Renal pelvis (tissue), 4 donors: ENCODE results near the gene DHFR2. TPM values are rescaled to one million over a fixed set of nuclear protein-coding genes. Genes with fewer than 3 reads are reported as not detected.
"Not testable (repeated sequence)": the region's sequence is repeated elsewhere in the genome, so short reads cannot be mapped to it uniquely, and the experiment has no call there.

Source experiments
- DNase-seq: peaks from one replicate; pipeline ENCODE4 v3.0.0-alpha.2; 2013
- polyA plus RNA-seq, 3 donors: library from polyadenylated mRNA; unstranded; fragments of 120-200 nt; gene quantifications; one replicate each; pipeline ENCODE4 v1.2.1, GENCODE V29; 2013; ENCODE audit not compliant: insufficient read length in 3 of 3

The DHFR2 gene
- polyA plus RNA-seq, 3 donors = 9.0 to 11.7 (median 10.0) TPM

- DNase-seq = no peak
Measured at GRCh38 chr3:94069194-94069813, 6.6 kb upstream of the DHFR2 start.

- DNase-seq = no peak
Measured at GRCh38 chr3:94066506-94067500, 4.1 kb upstream of the DHFR2 start.

DNA sequence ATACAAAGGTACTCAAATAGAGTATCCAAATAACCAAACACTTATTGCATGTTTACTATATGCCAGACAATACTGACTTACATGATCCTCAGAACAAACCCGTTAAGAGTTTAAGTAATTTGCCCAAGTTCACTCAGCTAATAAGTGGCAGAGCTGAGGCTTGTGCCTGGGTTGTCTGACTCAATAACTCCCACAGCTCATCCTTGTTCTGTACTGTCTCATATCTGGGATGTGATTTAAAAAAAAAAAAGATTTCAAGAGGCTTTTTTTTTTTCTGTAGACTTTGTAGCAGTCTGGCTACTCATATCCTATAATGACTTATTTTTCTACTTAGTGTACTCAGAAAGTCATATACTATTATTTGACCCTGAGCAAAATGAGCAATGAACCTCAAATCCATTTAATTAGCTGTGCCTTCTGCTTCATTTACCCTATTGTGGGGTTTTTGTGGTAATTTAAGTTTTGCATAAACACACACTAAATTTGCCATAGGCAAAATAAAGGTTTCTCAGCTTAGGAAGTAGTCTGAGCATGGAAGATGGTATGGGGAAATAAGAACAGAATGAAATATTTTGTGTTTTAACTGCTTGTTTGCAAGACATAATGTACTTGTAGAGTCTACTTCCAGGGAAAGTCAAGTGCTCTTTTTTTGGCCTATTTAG lies 3.2 kb upstream of the DHFR2 start:
- DNase-seq = no peak

GRCh38 chr3:94065122-94065521 lies 2.4 kb upstream of the DHFR2 start:
- no peak for DNase-seq

DNA sequence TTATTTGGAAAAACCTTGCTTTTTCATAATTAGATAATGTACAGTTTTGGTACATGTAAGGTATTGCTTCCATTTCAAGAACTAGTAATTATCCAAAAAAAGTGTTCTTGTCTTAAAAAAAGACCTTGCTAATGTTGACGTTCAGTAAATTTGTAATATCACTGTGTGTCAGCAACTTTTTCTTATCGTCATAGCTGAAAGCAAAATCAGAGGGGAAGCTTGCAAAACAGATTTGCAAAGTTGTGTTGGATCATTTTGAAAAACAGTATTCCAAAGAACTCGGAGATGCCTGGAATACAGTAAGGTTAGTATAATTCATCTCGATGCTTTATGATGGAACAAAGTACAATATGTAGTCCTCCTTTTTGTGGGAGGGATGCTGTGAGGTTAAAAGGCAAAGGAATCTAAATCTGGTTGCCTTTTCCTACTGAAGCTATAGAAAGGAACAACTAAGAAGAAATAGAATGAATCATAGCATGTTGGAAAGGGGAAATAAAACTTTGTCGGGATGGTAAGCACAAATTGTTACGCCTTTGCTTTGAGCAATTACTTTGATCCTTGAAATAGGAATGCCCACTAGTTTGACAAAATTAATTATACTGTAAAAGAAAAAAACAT lies 1.6 kb upstream of the DHFR2 start:
- DNase-seq = no peak

GRCh38 chr3:94063496-94064119 lies 892 bp upstream of the DHFR2 start:
- DNase-seq = no peak

DNA sequence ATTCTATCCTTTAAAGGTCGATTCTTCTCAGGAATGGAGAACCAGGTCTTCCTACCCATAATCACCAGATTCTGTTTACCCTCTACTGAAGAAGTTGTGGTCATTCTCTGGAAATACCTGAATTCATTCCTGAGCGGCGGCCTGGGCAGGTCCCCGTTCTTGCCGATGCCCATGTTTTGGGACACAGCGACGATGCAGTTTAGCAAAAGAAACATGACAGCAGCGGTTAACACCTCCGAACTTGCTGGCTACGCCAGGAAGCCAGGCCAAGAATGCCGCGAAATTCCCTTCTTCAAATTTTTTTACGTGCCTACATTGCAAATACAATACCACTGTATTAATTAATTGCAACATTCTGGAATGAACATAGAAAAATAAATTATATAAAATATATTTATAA lies 1.4 kb downstream of the DHFR2 start:
- no peak for DNase-seq

DNA sequence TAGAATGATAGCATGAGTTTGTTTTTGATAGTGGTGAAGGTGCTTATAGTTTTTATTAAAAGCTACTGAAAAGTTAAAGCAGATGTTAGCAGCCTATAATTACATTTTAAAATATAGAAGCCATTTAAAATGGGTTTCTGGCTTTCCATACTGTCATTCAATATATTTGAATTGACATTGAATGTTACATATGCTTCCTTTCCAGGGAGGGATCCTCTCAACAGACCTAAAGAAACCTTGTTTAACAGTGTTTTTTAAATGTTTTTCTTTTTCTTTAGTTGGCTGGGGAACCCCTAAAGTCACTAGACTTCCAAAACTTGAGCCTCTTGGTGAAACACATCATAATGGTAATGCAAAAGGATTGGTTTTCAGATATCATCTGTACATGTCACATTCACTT lies 12.2 kb downstream of the DHFR2 start:
- no peak for DNase-seq

DNA sequence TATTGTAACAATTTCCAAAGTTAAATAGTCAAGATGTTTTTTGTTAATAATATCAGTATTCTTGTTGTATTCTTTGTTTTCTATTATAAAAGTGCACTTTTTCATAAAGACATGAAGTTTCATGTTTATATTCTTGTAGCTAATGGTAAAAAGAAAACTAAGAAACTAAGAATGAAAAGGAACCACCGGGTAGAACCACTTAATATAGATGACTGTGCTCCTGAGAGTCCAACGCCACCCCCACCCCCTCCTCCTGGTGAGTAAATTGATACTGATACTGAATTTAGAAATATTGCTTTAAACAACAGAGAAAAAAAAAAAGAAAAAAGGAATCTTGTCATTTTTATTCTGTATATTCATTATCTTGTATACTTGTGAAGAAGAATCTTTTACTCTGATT lies 13.4 kb downstream of the DHFR2 start:
- DNase-seq = no peak

DNA sequence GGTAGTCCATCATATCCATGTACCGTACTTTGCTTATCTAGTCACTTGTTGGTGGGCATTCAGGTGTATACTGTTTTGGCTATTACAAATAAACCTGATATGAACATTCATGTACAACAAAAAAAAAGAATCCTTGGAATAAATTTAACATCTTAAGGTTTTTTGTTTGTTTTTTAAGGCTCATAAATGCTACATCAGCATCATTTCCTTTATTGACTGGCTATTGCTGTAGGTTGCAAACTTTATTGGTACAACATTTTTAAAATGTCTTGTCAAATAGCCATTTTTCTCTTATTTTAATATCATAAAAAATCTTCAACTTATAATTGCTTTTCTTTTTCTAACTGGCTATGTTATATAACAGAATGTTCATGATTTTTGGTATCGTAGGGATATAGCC lies 16.2 kb downstream of the DHFR2 start:
- DNase-seq = no peak

GRCh38 chr3:94044100-94044936 lies 18.4 kb downstream of the DHFR2 start:
- not testable (repeated sequence) for DNase-seq

GRCh38 chr3:94043285-94043684 lies 19.4 kb downstream of the DHFR2 start:
- no peak for DNase-seq

GRCh38 chr3:94036909-94037507 lies 25.7 kb downstream of the DHFR2 start:
- no peak for DNase-seq

DNA sequence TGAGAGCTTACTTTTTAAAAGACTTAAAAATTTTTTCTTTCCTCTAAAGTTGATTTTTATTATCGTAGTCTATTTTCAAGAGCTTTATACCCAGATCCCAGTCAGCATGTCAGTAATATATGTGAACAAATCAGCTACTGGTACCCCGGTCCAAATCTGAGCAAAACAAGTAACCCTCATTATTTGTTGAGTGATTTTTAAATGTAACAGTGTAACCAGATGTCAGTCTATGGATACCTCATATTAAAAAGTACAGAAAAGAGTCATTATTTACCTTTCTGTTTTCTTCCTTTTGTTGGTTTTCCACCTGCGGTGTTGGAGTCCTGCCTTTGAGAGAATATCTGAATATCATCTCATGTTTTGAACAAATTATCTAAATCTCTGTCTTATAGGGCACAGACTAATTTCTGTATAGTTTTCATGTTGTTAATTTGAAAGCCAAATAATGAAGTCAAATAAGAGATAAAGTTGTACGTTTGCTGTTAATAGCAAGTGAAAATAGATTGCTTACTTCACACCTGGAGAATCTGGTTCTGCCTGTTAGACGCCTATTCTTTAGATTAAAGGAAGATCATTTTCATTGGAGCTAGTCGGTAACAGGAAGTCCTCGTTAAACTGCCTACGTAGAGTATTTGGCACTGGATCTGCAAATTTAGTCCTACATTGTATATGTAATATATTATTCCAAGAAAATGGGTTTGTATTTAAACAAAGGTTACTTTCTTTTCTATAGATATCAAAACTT lies 34.5 kb downstream of the DHFR2 start, which contains the start of gene STX19:
Gene STX19, minus strand, starts transcription at position 505 of the 745 bp plus-strand sequence. CDS start 13,328 bp downstream, outside the sequence.
- DNase-seq = no peak

- no peak for DNase-seq
Measured at GRCh38 chr3:94026623-94027022, 36.1 kb downstream of the DHFR2 start.

DNA sequence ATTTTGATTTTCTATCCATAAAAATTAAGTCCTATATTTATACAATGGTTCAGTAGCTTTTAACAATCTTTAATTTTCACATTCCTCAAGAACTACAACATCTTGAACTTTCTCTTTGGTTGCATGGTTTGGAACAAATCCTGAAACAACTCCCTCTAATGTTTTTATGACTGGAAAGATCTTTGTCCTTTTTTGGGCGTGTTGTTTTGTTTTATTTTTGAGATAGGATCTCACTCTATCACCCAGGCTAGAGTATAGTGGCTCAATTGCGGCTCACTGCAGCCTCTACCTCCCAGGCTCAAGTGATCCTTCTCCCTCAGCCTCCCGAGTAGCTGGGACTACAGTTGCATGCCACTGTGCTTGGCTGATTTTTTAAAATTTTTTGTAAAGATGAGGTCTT lies 38.3 kb downstream of the DHFR2 start:
- DNase-seq = no peak

- no peak for DNase-seq
Measured at GRCh38 chr3:94020293-94020692, 42.4 kb downstream of the DHFR2 start.

DNA sequence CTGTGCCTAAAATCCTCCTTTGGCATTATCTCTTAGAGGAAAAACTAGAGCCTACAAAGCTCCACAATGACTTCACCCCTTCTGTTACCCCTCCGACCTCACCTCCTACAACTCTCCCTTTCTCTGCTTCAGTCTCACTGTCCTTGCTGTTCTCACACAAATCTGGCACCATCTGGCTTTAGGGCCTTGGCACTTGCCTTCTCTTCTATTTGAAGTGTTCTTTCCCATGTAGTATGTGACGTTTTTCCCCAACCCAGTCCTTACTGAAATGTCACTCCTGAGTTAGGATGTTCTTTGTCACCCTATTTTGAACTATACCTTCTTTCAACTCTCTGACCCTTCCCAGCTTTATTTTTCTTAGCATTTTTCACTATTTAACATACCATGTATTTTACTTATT lies 43.1 kb downstream of the DHFR2 start:
- DNase-seq = no peak

DNA sequence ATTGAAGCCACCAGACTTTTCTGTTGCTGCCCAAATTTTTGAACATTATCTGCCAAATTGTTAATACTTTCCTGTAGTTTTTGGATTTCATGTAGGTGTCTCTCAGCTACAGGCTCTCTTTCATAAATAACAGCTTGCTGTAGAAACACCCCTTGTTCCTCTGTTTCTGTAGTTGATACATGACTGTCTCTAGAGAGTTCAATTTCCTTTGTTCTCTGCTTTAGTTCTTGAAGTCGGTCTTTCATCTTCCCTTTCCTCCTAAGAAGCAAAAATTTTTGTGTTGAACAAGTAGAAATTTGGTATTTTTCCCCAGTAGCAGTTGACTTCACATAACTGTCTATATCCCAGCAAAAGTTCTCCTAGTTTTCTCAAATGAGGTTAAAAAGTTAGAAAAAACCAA lies 47.7 kb downstream of the DHFR2 start:
- DNase-seq = no peak

- DNase-seq = no peak
Measured at GRCh38 chr3:94012185-94012584, 50.5 kb downstream of the DHFR2 start.
